ENCODE results near the gene GRK4. TPM values are rescaled to one million over a fixed set of nuclear protein-coding genes. Genes with fewer than 3 reads are reported as not detected.
"Not testable (repeated sequence)": the region's sequence is repeated elsewhere in the genome, so short reads cannot be mapped to it uniquely, and the experiment has no call there.

The GRK4 gene
- total RNA-seq = 1.9 TPM

DNA sequence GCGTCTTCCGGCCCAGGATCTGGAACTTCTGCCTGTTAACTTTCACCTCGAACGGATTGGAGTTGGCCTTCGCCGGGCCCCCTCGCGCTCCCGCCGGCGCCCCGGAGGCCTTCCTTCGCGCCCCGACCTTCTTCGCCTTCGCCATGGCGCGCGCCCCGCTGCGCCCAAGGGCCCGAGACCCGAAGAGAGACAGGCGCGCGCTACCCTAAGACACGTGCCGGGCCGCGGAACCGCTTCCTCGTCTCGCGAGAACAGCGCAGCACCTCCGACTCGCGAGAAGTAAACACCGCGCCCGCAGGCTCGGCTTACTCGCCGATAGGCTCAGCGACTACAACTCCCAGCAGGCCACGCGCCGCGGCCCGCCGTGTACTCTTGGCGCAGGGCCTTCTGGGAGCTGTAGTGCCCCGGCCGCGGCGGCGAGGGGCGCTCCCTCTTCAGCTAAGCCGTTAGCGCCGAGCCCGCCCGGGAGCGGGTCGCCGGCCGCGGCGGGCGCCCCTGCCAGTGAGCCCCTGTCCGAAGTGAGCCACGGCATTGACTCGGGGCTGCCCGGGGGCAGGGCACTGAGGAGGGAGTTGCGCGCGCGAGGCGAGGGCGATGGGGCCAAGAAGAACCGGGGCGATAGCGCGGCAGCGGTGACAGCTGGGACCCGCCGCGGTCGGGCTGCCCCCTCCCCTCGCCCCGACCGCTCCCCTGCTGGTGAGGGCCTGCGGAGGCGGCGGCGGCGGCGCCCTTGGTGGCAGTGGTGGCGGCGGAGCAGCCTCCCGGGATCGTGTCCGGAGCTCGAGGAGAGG lies at the start of gene GRK4, which contains the start of gene NOP14:
TSS of gene GRK4 (plus strand) at position 397 of the 791 bp plus-strand sequence. CDS start 500 bp downstream, outside the sequence.
TSS of gene NOP14 (minus strand) at position 232 of the 791 bp plus-strand sequence. CDS start at position 145, 87 bp downstream.
- H3K27ac ChIP-seq = peak within 1 kb of the TSS; percentile 78 to 83
- TF ChIP-seq, protein P1, sequence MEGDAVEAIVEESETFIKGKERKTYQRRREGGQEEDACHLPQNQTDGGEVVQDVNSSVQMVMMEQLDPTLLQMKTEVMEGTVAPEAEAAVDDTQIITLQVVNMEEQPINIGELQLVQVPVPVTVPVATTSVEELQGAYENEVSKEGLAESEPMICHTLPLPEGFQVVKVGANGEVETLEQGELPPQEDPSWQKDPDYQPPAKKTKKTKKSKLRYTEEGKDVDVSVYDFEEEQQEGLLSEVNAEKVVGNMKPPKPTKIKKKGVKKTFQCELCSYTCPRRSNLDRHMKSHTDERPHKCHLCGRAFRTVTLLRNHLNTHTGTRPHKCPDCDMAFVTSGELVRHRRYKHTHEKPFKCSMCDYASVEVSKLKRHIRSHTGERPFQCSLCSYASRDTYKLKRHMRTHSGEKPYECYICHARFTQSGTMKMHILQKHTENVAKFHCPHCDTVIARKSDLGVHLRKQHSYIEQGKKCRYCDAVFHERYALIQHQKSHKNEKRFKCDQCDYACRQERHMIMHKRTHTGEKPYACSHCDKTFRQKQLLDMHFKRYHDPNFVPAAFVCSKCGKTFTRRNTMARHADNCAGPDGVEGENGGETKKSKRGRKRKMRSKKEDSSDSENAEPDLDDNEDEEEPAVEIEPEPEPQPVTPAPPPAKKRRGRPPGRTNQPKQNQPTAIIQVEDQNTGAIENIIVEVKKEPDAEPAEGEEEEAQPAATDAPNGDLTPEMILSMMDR (IDR thresholded peaks at IDR 0.05) = peak in 2 of 3 experiments; percentile 36 to 51
- H3K4me1 ChIP-seq = peaks cover 3 to 12% of the 10 kb centered on the region in 2 donors
- H3K9me3 ChIP-seq = no peaks in the 10 kb centered on the region
- peak within 1 kb of the TSS; percentile 88 to 94 for H3K4me3 ChIP-seq
- no peaks in the 10 kb centered on the region for H3K27me3 ChIP-seq
- intact Hi-C loops (cut with DNase I) = loop anchor here (1.0 to 10.0 kb wide), 12 partner anchors 29 to 1109 kb away; partner anchors contain the start of genes ADD1, CFAP99, FAM193A and HAUS3
- H3K36me3 ChIP-seq = peaks cover 0 to 2% of the 10 kb centered on the region in 2 donors
- peak; percentile 89 to 99 for DNase-seq (ENCODE audit: low spot score in 2 of 2)

DNA sequence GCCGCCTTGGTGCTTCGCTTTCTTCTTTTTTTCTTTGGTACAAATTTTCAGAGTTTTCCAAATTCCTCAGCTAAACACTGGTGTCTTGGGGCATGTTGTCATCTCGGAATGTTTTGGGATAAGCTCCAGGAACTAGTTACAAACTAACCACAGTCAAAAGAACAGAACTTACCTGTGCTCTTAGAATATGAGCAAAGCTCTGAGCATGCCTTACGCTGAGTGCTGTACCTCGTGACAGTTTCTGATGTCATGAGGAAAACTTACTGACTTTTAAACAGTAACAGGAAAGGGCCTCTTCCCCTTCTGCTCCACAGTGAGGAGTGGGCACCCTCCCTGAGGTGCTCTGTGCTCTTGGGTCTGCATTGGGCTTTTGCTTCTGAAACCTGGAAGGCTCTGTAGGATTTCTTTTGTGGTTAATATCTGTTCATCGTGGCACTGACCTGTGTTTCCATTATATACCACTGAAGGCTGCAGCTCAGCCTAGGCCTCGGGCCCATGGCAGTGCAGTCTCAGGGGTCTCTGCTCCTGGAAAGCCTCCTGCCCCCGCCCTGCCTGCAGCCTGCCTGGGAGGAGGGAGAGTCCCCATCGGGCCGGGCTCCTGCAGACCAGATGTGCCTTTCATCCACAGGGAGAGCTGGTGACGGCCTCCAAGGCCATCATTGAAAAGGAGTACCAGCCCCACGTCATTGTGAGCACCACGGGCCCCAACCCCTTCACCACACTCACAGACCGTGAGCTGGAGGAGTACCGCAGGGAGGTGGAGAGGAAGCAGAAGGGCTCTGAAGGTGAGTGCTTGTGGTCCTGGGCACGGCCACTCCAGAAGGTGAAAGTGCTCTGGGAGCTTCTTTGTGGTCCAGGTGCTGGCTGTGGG lies 48.9 kb upstream of the GRK4 start:
- H3K27ac ChIP-seq = no peak overlapping the region
- H3K27me3 ChIP-seq = no peaks in the 10 kb centered on the region
- H3K36me3 ChIP-seq = peaks cover 64 to 84% of the 10 kb centered on the region in 2 donors
- DNase-seq (ENCODE audit: low spot score in 2 of 2) = peak in 1 of 2 donors; percentile 49
- H3K9me3 ChIP-seq = no peaks in the 10 kb centered on the region
- intact Hi-C loops (cut with DNase I) = no loop called here
- no peak overlapping the region for H3K4me3 ChIP-seq
- H3K4me1 ChIP-seq = no peaks in the 10 kb centered on the region
- TF ChIP-seq, protein P1 (IDR thresholded peaks at IDR 0.05) = no peak

DNA sequence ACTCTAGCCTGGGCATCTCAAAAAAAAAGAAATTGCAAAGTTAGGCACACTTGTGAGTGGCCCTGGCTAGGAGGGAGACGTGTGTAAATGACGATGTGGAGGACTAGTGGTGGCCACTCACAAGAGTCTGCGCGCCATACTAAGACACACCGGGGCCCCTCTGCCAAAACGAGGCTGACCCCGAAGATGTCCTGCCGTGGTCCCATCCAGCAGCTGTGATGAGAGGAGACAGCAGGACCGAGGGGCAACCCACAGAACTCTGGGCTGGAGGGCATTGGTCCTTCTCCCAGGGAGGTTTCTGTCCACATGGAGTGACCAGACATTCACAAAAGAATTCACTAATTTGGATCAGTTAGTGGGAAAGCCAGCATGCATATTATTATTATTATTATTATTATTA lies 47.6 kb upstream of the GRK4 start:
- H3K36me3 ChIP-seq = peaks cover 55 to 74% of the 10 kb centered on the region in 2 donors

DNA sequence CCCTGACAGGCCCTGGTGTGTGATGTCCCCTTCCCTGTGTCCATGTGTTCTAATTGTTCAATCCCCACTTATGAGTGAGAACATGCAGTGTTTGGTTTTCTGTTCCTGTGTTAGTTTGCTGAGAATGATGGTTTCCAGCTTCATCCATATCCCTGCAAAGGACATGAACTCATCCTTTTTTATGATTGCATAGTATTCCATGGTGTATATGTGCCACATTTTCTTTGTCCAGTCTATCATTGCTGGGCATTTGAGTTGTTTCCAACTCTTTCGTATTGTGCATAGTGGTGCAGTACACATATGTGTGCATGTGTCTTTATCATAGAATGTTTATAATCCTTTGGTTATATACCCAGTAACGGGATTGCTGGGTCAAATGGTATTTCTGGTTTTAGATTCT lies 46.7 kb upstream of the GRK4 start:
- H3K4me1 ChIP-seq; H3K27me3 ChIP-seq; H3K27ac ChIP-seq; intact Hi-C loops (cut with DNase I); DNase-seq (ENCODE audit: low spot score in 2 of 2); H3K9me3 ChIP-seq; H3K4me3 ChIP-seq: not testable (repeated sequence)
- H3K36me3 ChIP-seq = peaks cover 46 to 66% of the 10 kb centered on the region in 2 donors

More for the DNA sequence above, 47.6 kb upstream of the GRK4 start:
- H3K4me1 ChIP-seq = no peaks in the 10 kb centered on the region
- TF ChIP-seq, protein P1 (IDR thresholded peaks at IDR 0.05) = no peak
- no peak overlapping the region for H3K27ac ChIP-seq
- no peaks in the 10 kb centered on the region for H3K9me3 ChIP-seq
- intact Hi-C loops (cut with DNase I) = no loop called here
- peak in 1 of 2 donors; percentile 25 for DNase-seq (ENCODE audit: low spot score in 2 of 2)
- H3K27me3 ChIP-seq = no peaks in the 10 kb centered on the region
- no peak overlapping the region for H3K4me3 ChIP-seq

DNA sequence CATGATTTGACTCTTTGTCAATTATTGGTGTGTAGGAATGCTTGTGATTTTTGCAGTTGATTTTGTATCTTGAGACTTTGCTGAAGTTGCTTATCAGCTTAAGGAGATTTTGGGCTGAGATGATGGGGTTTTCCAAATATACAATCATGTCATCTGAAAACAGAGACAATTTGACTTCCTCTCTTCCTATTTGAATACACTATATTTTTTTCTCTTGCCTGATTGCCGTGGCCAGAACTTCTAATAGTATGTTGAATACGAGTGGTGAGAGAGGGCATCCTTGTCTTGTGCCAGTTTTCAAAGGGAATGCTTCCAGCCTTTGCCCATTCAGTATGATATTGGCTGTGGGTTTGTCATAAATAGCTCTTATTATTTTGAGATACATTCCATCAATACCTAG lies 45.1 kb upstream of the GRK4 start:
- DNase-seq (ENCODE audit: low spot score in 2 of 2); H3K27ac ChIP-seq; H3K4me3 ChIP-seq; H3K9me3 ChIP-seq; H3K27me3 ChIP-seq; H3K4me1 ChIP-seq; intact Hi-C loops (cut with DNase I): not testable (repeated sequence)
- peaks cover 45 to 64% of the 10 kb centered on the region in 2 donors for H3K36me3 ChIP-seq

DNA sequence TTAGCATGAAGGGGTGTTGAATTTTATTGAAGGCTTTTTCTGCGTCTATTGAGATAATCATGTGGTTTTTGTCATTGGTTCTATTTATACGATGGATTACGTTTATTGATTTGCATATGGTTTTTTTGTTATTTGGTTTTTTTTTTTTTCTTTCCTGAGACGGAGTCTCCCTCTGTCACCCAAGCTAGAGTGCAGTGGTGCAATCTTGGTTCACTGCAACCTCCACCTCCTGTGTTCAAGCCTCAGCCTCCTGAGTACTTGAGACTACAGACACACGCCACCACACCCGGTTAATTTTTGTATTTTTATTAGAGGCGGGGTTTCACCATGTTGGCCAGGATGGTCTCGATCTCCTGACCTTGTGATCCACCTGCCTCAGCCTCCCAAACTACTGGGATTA lies 44.7 kb upstream of the GRK4 start:
- H3K4me1 ChIP-seq; H3K4me3 ChIP-seq; intact Hi-C loops (cut with DNase I); H3K27me3 ChIP-seq; H3K27ac ChIP-seq; DNase-seq (ENCODE audit: low spot score in 2 of 2); H3K9me3 ChIP-seq: not testable (repeated sequence)
- H3K36me3 ChIP-seq = peaks cover 45 to 64% of the 10 kb centered on the region in 2 donors

DNA sequence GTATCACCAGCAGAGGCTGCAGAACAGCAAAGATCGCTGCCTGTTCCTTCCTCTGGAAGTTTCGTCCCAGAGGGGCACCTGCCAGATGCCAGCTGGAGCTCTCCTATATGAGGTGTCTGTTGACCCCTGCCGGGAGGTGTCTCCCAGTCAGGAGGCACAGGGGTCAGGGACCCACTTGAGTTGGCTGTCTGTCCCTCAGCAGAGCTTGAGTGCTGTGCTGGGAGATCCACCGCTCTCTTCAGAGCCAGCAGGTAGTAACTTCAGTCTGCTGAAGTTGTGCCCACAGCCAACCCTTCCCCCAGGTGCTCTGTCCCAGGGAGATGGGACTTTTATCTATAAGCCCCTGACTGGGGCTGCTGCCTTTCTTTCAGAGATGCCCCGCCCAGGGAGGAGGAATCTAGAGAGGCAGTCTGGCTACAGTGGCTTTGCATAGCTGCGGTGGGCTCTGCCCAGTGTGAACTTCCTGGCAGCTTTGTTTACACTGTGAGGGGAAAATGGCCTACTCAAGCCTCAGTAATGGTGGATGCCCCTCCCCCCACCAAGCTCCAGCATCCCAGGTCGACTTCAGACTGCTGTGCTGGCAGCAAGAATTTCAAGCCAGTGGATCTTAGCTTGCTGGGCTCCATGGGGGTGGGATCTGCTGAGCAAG lies 40.8 kb upstream of the GRK4 start:
- H3K4me3 ChIP-seq; intact Hi-C loops (cut with DNase I); H3K9me3 ChIP-seq; H3K4me1 ChIP-seq; H3K27me3 ChIP-seq; H3K27ac ChIP-seq: not testable (repeated sequence)
- H3K36me3 ChIP-seq = peaks cover 43 to 69% of the 10 kb centered on the region in 2 donors
- peak in 1 of 2 donors; percentile 59 for DNase-seq (ENCODE audit: low spot score in 2 of 2)
